KMS-11 (cell line): ENCODE data around the gene GPD1.
A peak's percentile ranks its signal among the peaks of the same experiment; 100 is the strongest.

ENCODE experiments used
- H2AFZ ChIP-seq: fragments of 200-600 bp; sonication (generic); 2 replicates; pipeline ENCODE4 v1.6.1; 2016; ENCODE audit warnings: antibody characterized with exemption, mixed run types, low read depth
- H3K27ac ChIP-seq: fragments of 200-600 bp; sonication (generic); 2 replicates; pipeline ENCODE4 v1.6.1; 2016; ENCODE audit warnings: mild to moderate bottlenecking, mixed run types
- H3K27me3 ChIP-seq: fragments of 200-600 bp; sonication (generic); 2 replicates; pipeline ENCODE4 v1.6.1; 2017; ENCODE audit warnings: mild to moderate bottlenecking, low read depth, mixed run types, moderate library complexity; ENCODE audit not compliant: insufficient read depth
- H3K36me3 ChIP-seq: fragments of 200-600 bp; sonication (generic); 2 replicates; pipeline ENCODE4 v1.6.1; 2017; ENCODE audit warnings: mild to moderate bottlenecking, mixed run types; ENCODE audit not compliant: insufficient read depth
- H3K4me1 ChIP-seq: fragments of 200-600 bp; sonication (generic); 2 replicates; pipeline ENCODE4 v1.6.1; 2016; ENCODE audit warnings: mild to moderate bottlenecking, low read depth, mixed run types; ENCODE audit not compliant: poor library complexity, severe bottlenecking
- H3K4me2 ChIP-seq: fragments of 200-600 bp; sonication (generic); 2 replicates; pipeline ENCODE4 v1.7.0; 2016; ENCODE audit warnings: mild to moderate bottlenecking, mixed run types
- H3K4me3 ChIP-seq: fragments of 200-600 bp; sonication (generic); IDR thresholded peaks from 2 replicates; pipeline ENCODE4 v1.6.1; 2017; ENCODE audit warnings: low read depth, low read length, mixed read lengths; ENCODE audit not compliant: insufficient read depth
- H3K79me2 ChIP-seq: fragments of 200-600 bp; sonication (generic); 2 replicates; pipeline ENCODE4 v1.6.1; 2016; ENCODE audit warnings: low read depth, mixed run types; ENCODE audit not compliant: insufficient read depth
- H3K9ac ChIP-seq: fragments of 200-600 bp; sonication (generic); 2 replicates; pipeline ENCODE4 v1.6.1; 2016; ENCODE audit warnings: mild to moderate bottlenecking, mixed run types
- H4K20me1 ChIP-seq: fragments of 200-600 bp; sonication (generic); 2 replicates; pipeline ENCODE4 v1.6.1; 2016; ENCODE audit warnings: mild to moderate bottlenecking, mixed run types; ENCODE audit not compliant: insufficient read depth
- TF ChIP-seq, protein P1 (sequence below): fragments of 200-600 bp; sonication (generic); conservative IDR thresholded peaks from 2 replicates; pipeline ENCODE4 v1.6.1; 2017; ENCODE audit warnings: low read depth, mild to moderate bottlenecking, antibody characterized with exemption, low read length, moderate library complexity, mixed read lengths

GPD1 gene

DNA sequence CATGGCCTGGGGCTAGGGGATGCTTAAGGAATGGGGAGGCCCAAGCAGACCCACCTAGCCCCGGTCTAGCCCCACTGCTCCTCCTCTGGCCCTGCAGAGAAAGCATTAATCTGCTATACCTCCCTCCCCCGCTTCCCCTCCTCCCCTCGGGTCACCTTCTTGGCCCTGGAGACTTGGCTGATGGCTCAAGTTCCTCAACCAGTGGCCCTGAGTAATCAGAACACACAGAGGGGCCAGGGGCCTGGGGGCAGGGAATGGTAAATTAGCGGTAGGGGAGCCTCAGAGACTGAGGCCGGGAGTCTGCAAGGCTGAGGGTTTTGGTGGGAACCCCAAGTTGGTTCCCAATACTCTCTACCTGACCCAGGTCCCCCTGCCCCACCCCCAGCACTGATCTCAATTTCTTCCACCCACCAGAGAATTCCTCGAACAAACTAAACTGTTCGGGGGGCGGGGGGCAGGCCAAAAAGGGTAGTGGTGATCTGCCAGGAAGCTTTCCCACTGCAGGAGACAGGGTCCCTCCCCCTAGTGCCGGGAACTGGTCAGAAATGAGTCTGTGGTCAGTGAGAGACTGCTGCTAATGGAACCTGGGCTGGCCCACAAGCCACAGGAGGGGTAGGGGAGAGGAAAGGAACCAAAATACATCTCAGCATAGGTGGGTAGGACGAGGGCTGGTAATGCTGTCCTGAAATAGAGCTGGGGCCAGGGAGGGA lies 31.5 kb upstream of the GPD1 start:
- Histone ChIP-seq H2AFZ (no peak overlapping the region), H4K20me1 (no peaks in the 10 kb centered on the region)

DNA sequence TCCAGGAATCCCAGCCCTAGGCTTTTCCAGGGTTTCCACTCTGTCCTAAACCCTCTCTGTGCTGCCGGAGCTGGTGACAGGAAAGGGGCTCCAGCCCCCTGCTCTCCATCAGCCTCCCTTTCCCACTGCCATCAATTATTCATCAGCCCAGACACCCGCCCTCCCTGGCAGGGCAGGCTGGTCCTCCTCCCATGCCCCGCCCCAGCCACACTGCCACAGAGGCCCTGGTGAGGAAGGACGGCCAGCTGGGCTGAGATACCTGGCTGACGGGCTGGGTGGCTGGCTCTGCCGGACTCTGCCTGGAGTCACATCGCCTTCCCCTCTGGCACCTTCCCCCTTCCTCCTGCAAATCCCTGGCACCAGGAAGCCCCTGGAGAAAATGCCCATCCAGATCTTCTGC lies 30.6 kb upstream of the GPD1 start:
- Histone ChIP-seq H3K4me2 (no peak overlapping the region), H3K9ac (no peak overlapping the region), H3K36me3 (no peaks in the 10 kb centered on the region), H3K79me2 (no peaks in the 10 kb centered on the region), H3K4me1 (peaks cover 22% of the 10 kb centered on the region), H3K27me3 (no peaks in the 10 kb centered on the region; the same call in 1 of the 2 replicates), H4K20me1 (no peaks in the 10 kb centered on the region), H3K4me3 (no peak overlapping the region), H3K27ac (no peak overlapping the region), H2AFZ (no peak overlapping the region)
- TF ChIP-seq, protein P1, sequence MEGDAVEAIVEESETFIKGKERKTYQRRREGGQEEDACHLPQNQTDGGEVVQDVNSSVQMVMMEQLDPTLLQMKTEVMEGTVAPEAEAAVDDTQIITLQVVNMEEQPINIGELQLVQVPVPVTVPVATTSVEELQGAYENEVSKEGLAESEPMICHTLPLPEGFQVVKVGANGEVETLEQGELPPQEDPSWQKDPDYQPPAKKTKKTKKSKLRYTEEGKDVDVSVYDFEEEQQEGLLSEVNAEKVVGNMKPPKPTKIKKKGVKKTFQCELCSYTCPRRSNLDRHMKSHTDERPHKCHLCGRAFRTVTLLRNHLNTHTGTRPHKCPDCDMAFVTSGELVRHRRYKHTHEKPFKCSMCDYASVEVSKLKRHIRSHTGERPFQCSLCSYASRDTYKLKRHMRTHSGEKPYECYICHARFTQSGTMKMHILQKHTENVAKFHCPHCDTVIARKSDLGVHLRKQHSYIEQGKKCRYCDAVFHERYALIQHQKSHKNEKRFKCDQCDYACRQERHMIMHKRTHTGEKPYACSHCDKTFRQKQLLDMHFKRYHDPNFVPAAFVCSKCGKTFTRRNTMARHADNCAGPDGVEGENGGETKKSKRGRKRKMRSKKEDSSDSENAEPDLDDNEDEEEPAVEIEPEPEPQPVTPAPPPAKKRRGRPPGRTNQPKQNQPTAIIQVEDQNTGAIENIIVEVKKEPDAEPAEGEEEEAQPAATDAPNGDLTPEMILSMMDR = no peak

More for the DNA sequence above, 31.5 kb upstream of the GPD1 start:
- H3K4me3 ChIP-seq = no peak overlapping the region
- no peak overlapping the region for H3K9ac ChIP-seq
- no peak overlapping the region for H3K27ac ChIP-seq
- H3K36me3 ChIP-seq = no peaks in the 10 kb centered on the region
- TF ChIP-seq, protein P1 = no peak
- H3K79me2 ChIP-seq = no peaks in the 10 kb centered on the region
- H3K4me2 ChIP-seq = no peak overlapping the region
- H3K4me1 ChIP-seq = peaks cover 22% of the 10 kb centered on the region
- no peaks in the 10 kb centered on the region for H3K27me3 ChIP-seq

DNA sequence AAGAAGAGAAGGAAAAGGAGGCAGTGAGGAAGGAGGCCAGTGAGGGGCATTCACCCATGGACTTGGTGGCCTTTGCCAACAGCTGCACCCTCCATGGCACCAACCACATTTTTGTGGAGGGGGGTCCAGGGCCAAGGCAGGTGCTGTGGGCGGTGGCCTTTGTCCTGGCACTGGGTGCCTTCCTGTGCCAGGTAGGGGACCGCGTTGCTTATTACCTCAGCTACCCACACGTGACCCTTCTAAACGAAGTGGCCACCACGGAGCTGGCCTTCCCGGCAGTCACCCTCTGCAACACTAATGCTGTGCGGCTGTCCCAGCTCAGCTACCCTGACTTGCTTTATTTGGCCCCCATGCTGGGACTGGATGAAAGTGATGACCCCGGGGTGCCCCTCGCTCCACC lies 30.1 kb upstream of the GPD1 start:
- no peak overlapping the region for H3K4me2 ChIP-seq
- no peaks in the 10 kb centered on the region; the same call in 1 of the 2 replicates for H3K27me3 ChIP-seq
- H3K4me1 ChIP-seq = peaks cover 22% of the 10 kb centered on the region
- no peak overlapping the region for H3K27ac ChIP-seq
- H3K9ac ChIP-seq = no peak overlapping the region
- no peak overlapping the region for H3K4me3 ChIP-seq
- no peaks in the 10 kb centered on the region for H4K20me1 ChIP-seq
- H2AFZ ChIP-seq = no peak overlapping the region
- no peaks in the 10 kb centered on the region for H3K79me2 ChIP-seq
- H3K36me3 ChIP-seq = no peaks in the 10 kb centered on the region
- TF ChIP-seq, protein P1 = no peak

DNA sequence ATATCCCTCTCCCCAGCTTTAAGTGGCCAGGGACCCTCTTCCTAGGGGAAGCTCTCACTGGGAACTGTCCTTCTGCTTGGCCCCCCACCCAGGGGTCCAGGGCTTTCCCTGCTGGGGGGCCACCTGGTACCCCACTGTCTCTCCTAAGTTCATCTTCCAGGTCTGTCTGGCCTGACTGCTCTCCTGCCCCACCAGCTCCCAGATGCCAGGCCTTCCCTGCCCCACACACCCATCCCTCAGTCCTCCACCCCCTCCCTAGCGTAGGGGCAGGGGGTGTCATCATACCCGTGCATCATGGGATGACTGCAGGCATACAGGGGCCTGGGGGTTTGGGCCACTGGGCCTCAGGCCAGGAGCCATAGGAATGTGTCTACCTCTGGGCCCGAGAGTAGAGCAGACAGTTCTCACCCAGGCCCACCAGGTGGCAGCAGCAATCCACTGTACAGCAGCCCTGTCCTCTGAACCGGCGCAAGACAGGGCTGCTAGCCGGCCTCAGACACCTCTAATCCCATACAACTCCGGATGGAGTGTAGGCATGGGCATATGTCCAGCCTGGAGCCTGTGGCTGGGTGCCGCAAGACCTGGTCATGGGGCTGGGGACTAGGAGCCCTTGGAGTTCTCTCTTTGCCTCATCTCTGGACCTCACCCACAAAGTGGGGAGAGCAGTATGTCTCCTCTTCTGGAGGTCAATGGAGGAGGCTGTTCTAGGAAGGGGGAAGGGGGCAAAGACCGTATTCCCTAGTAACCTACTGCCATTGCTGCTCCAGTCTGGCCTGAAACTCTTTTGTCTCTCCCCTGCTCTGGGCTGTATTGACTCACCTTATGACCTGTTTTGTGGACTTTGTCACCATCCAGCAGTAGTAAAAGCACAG lies 28.6 kb upstream of the GPD1 start:
- Histone ChIP-seq H3K27me3 (no peaks in the 10 kb centered on the region; the same call in 1 of the 2 replicates), H3K4me1 (peaks cover 18% of the 10 kb centered on the region), H2AFZ (0 out of 2 replicates have a peak overlapping the region, but pooled peaks have one; percentile 38), H4K20me1 (no peaks in the 10 kb centered on the region), H3K36me3 (no peaks in the 10 kb centered on the region), H3K79me2 (no peaks in the 10 kb centered on the region), H3K4me2 (no peak overlapping the region), H3K4me3 (no peak overlapping the region), H3K9ac (no peak overlapping the region), H3K27ac (no peak overlapping the region)
- TF ChIP-seq, protein P1 = peak; percentile 96
